Mesothelial cell of epicardium (in vitro differentiated cells): ENCODE data around the gene PCYOX1L. TPM values are rescaled to one million over a fixed set of nuclear protein-coding genes. Genes with fewer than 3 reads are reported as not detected.

Experiments
- DNase-seq, 2 experiments: peaks; one replicate each; pipeline ENCODE4 v3.0.0; 2021; ENCODE audit warnings: low spot score in 2 of 2; ENCODE audit not compliant: unreplicated experiment in 2 of 2
- H3K27ac Mint-ChIP-seq: 2 replicates; pipeline ENCODE4 v1.8.0; 2021; ENCODE audit warnings: mixed read lengths
- H3K27me3 Mint-ChIP-seq: 2 replicates; pipeline ENCODE4 v1.8.0; 2021; ENCODE audit warnings: low read depth, mixed read lengths
- H3K36me3 Mint-ChIP-seq: 2 replicates; pipeline ENCODE4 v1.8.0; 2021; ENCODE audit warnings: mixed read lengths
- H3K4me1 Mint-ChIP-seq: 2 replicates; pipeline ENCODE4 v1.8.0; 2021; ENCODE audit warnings: mixed read lengths
- H3K4me3 Mint-ChIP-seq: 2 replicates; pipeline ENCODE4 v1.8.0; 2021; ENCODE audit warnings: mild to moderate bottlenecking, moderate library complexity, mixed read lengths
- H3K9me3 Mint-ChIP-seq: 2 replicates; pipeline ENCODE4 v1.8.0; 2021; ENCODE audit warnings: mixed read lengths
- CTCF ChIP-seq: fragments of 200-600 bp; sonication (generic); IDR thresholded peaks from one replicate; pipeline ENCODE4 v1.5.0; 2021; ENCODE audit warnings: antibody characterized with exemption; ENCODE audit not compliant: unreplicated experiment
- total RNA-seq: library from RNA; stranded (reverse); gene quantifications from 3 replicates; pipeline ENCODE4 v1.2.1, GENCODE V29; 2021

Gene PCYOX1L
- total RNA-seq, 1 donor from 2014 or later = 23.2 TPM

- TF ChIP-seq CTCF = no peak
- no peaks in the 10 kb centered on the region for H3K27me3 Mint-ChIP-seq
- no peak for DNase-seq
- H3K4me3 Mint-ChIP-seq = no peak overlapping the region
- H3K9me3 Mint-ChIP-seq = no peaks in the 10 kb centered on the region
- peaks cover 12% of the 10 kb centered on the region for H3K4me1 Mint-ChIP-seq
- H3K36me3 Mint-ChIP-seq = no peaks in the 10 kb centered on the region
- H3K27ac Mint-ChIP-seq = no peak overlapping the region
Measured at GRCh38 chr5:149374303-149374702, 16.5 kb downstream of the PCYOX1L start.

GRCh38 chr5:149374801-149375200 is 17.0 kb downstream of the PCYOX1L start:
- no peaks in the 10 kb centered on the region for H3K27me3 Mint-ChIP-seq
- H3K4me1 Mint-ChIP-seq = peaks cover 12% of the 10 kb centered on the region
- no peak for DNase-seq
- no peak overlapping the region for H3K4me3 Mint-ChIP-seq
- TF ChIP-seq CTCF = no peak
- H3K9me3 Mint-ChIP-seq = no peaks in the 10 kb centered on the region
- H3K36me3 Mint-ChIP-seq = no peaks in the 10 kb centered on the region
- no peak overlapping the region for H3K27ac Mint-ChIP-seq

DNA sequence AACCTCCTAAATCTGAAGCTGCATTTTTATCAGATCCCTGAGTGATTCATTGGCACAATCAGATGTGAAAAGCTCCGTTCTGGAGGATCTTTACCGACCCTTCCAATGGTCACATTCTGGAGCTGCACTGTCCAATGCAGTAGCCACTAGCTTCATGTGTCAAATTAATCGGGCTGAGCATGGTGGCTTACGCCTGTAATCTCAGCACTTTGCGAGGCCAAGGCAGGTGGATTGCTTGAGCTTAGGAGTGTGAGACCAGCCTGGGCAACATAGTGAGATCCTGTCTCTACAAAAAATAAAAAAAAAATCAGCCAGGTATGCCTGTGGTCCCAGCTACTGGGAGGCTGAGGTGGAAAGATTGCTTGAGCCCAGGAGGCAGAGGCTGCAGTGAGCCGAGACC is 17.6 kb downstream of the PCYOX1L start:
- TF ChIP-seq CTCF = no peak
- DNase-seq = no peak
- H3K4me1 Mint-ChIP-seq = peaks cover 14% of the 10 kb centered on the region
- no peak overlapping the region for H3K4me3 Mint-ChIP-seq
- H3K27me3 Mint-ChIP-seq = no peaks in the 10 kb centered on the region
- H3K9me3 Mint-ChIP-seq = no peaks in the 10 kb centered on the region
- no peaks in the 10 kb centered on the region for H3K36me3 Mint-ChIP-seq
- no peak overlapping the region for H3K27ac Mint-ChIP-seq

GRCh38 chr5:149376104-149376503 is 18.3 kb downstream of the PCYOX1L start:
- Mint-ChIP-seq H3K27ac (no peak overlapping the region), H3K4me1 (peaks cover 13% of the 10 kb centered on the region), H3K27me3 (no peaks in the 10 kb centered on the region), H3K9me3 (no peaks in the 10 kb centered on the region), H3K36me3 (no peaks in the 10 kb centered on the region), H3K4me3 (no peak overlapping the region)
- no peak for DNase-seq
- no peak for TF ChIP-seq CTCF

DNA sequence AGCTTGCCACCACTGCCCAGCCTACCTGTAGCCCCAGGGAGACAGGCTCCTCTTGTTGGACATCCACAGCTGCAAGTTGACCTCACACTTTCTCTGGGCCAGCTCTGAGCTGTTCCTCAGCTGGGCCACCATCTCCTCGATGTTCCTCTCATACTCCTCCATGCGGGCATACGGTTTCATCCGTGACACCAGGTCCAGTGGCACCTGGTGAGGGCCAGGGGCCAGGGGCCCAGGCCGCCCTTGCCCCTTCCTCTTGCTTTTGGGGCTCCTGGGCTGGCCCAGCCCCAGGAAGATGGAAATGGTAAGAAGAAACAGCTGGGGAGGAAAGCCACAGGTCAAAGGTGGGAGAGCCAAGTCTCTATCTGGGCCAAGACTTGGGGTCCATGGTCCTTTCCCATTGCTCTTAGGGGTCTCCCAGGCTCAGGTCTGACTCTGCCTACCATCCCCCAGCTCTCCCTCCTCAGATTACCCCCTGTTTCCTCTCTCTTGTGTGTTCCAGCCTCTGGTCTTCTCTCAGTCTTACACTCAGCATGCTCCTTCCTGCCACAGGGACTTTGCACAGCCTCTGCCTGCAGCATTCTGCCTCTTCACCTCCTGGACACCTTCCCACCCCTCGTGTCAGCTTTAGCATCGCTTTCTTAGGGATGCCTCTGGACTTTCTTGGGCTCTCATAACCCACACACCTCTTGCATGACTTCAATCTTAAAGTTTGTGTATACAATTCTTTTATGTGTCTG is 19.0 kb downstream of the PCYOX1L start:
- DNase-seq = no peak
- H3K27me3 Mint-ChIP-seq = no peaks in the 10 kb centered on the region
- H3K4me1 Mint-ChIP-seq = peaks cover 19% of the 10 kb centered on the region
- no peak for TF ChIP-seq CTCF
- no peak overlapping the region for H3K27ac Mint-ChIP-seq
- no peaks in the 10 kb centered on the region for H3K9me3 Mint-ChIP-seq
- H3K4me3 Mint-ChIP-seq = no peak overlapping the region
- H3K36me3 Mint-ChIP-seq = no peaks in the 10 kb centered on the region
